Osteoblast (primary cell): ENCODE measurements around the gene NMT1. TPM values are rescaled to one million over a fixed set of nuclear protein-coding genes. Genes with fewer than 3 reads are reported as not detected.

Experiments used
- DNase-seq: peaks from one replicate; pipeline ENCODE4 v3.0.0; 2011; ENCODE audit warnings: low spot score, mixed read lengths; ENCODE audit not compliant: insufficient read length; ENCODE audit errors: missing footprints
- H2AFZ ChIP-seq: 2 replicates; pipeline ENCODE4 v1.6.0; 2011; ENCODE audit warnings: mild to moderate bottlenecking, low read length
- H3K27ac ChIP-seq: 2 replicates; pipeline ENCODE4 v1.5.1; 2011; ENCODE audit warnings: mild to moderate bottlenecking, low read depth, low read length, moderate library complexity
- H3K27me3 ChIP-seq: 2 replicates; pipeline ENCODE4 v1.6.0; 2012; ENCODE audit warnings: mild to moderate bottlenecking, control low read depth, inconsistent platforms, low read length, moderate library complexity; ENCODE audit not compliant: insufficient read depth
- H3K36me3 ChIP-seq: 2 replicates; pipeline ENCODE4 v1.5.1; 2011; ENCODE audit warnings: mild to moderate bottlenecking, low read length, control low read depth, moderate library complexity; ENCODE audit not compliant: insufficient read depth
- H3K4me1 ChIP-seq: 2 replicates; pipeline ENCODE4 v1.5.1; 2011; ENCODE audit warnings: mild to moderate bottlenecking, low read length, control low read depth, moderate library complexity; ENCODE audit not compliant: insufficient read depth
- H3K4me2 ChIP-seq: 2 replicates; pipeline ENCODE4 v1.6.0; 2011; ENCODE audit warnings: mild to moderate bottlenecking, low read length; ENCODE audit not compliant: insufficient read depth
- H3K4me3 ChIP-seq: fragments of 200-600 bp; sonication (generic); 3 replicates; pipeline ENCODE4 v1.5.1; 2012; ENCODE audit warnings: mild to moderate bottlenecking, low read length, inconsistent platforms; ENCODE audit not compliant: insufficient read depth
- H3K79me2 ChIP-seq: 2 replicates; pipeline ENCODE4 v1.6.0; 2012; ENCODE audit warnings: mild to moderate bottlenecking, low read length, control low read depth, inconsistent platforms; ENCODE audit not compliant: insufficient read depth
- H3K9me3 ChIP-seq: 2 replicates; pipeline ENCODE4 v1.5.1; 2011; ENCODE audit warnings: low read depth, low read length, control low read depth
- H4K20me1 ChIP-seq: 2 replicates; pipeline ENCODE4 v1.6.0; 2012; ENCODE audit warnings: mild to moderate bottlenecking, low read length, control low read depth; ENCODE audit not compliant: insufficient read depth
- CTCF ChIP-seq: IDR thresholded peaks from 2 replicates; pipeline ENCODE4 v1.5.1; 2011; ENCODE audit warnings: mild to moderate bottlenecking, low read depth, low read length, moderate library complexity; ENCODE audit errors: extremely low read depth
- total RNA-seq: library from RNA; depleted of rRNA; stranded (reverse); fragments of >200 nt; gene quantifications from 2 replicates; pipeline ENCODE4 v1.2.3, GENCODE V29; 2012

The NMT1 gene
- total RNA-seq, 1 donor: 51.8 TPM

GRCh38 chr17:45067637-45068036 is 6.5 kb downstream of the NMT1 start:
- H4K20me1 ChIP-seq: peaks cover 18% of the 10 kb centered on the region
- H3K36me3 ChIP-seq: peaks cover 30% of the 10 kb centered on the region

DNA sequence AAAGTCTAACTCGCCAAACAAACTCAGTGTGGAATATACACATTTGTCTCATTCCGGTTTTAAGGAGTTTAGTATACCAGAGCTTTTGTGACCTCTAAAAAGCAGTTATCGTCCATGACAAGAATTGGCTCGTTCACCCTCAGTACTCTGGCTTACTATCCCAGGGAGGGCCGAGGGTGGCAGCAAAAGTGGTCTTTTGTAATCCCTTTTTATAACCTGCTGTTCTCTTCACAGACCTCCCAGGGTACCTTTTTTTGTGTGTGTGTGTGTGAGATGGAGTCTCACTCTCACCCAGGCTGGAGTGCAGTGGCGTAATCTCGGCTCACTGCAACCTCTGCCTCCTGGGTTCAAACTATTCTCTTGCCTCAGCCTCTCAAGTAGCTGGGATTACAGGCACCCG is 8.9 kb downstream of the NMT1 start:
- TF ChIP-seq CTCF: no peak
- Histone ChIP-seq H3K4me1 (peaks cover 11% of the 10 kb centered on the region), H2AFZ (no peak overlapping the region), H3K27me3 (no peaks in the 10 kb centered on the region), H4K20me1 (peaks cover 25% of the 10 kb centered on the region), H3K27ac (no peak overlapping the region), H3K4me3 (no peak overlapping the region), H3K79me2 (peaks cover 89% of the 10 kb centered on the region), H3K4me2 (no peak overlapping the region), H3K9me3 (no peaks in the 10 kb centered on the region), H3K36me3 (peaks cover 38% of the 10 kb centered on the region)
- no peak for DNase-seq

More at GRCh38 chr17:45067637-45068036, 6.5 kb downstream of the NMT1 start:
- TF ChIP-seq CTCF: no peak
- no peak overlapping the region for H2AFZ ChIP-seq
- no peaks in the 10 kb centered on the region for H3K27me3 ChIP-seq
- peaks cover 90% of the 10 kb centered on the region for H3K79me2 ChIP-seq
- H3K4me1 ChIP-seq: peaks cover 6% of the 10 kb centered on the region
- no peak overlapping the region for H3K4me2 ChIP-seq
- no peak overlapping the region for H3K4me3 ChIP-seq
- no peaks in the 10 kb centered on the region for H3K9me3 ChIP-seq
- DNase-seq: no peak
- H3K27ac ChIP-seq: no peak overlapping the region

GRCh38 chr17:45070809-45071208 is 9.7 kb downstream of the NMT1 start:
- H3K4me3 ChIP-seq: no peak overlapping the region
- peaks cover 87% of the 10 kb centered on the region for H3K79me2 ChIP-seq
- TF ChIP-seq CTCF: no peak
- no peak for DNase-seq
- peaks cover 26% of the 10 kb centered on the region for H4K20me1 ChIP-seq
- no peak overlapping the region for H3K27ac ChIP-seq
- H3K27me3 ChIP-seq: no peaks in the 10 kb centered on the region
- no peaks in the 10 kb centered on the region for H3K9me3 ChIP-seq
- H3K36me3 ChIP-seq: peaks cover 37% of the 10 kb centered on the region
- peaks cover 11% of the 10 kb centered on the region for H3K4me1 ChIP-seq
- H3K4me2 ChIP-seq: no peak overlapping the region
- H2AFZ ChIP-seq: no peak overlapping the region

DNA sequence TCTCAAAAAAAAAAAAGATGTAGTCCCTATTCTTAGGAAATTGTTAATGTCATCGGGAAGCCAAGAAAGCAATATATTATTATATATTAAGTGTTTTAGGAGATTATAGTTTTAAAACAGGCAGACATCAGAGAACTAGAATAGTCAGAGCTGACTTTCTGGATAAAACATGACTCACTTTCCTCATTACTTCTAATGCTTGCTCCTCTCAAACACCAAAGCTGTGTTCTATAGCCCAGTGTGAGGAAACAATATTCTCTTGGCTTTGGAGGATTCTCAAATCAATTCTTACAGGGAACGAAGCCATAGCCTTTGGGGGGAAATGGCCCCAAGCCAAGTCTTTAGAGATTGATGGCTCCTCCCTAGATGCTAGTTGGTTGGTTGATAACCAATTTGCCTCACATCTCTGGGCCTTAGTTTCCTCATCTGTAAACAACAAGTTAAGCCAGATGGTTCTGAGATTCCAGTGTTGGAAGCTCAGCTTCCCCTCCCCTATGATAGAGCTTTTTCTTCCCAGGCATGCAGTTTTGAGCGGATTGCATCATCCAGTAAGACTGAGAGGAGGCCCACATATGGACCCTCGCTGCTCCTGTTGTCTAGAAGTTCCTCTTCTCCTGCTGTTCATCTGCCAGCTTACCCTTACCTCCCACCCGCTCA is 12.4 kb downstream of the NMT1 start:
- no peaks in the 10 kb centered on the region for H3K27me3 ChIP-seq
- H4K20me1 ChIP-seq: peaks cover 40% of the 10 kb centered on the region
- H3K36me3 ChIP-seq: peaks cover 35% of the 10 kb centered on the region
- no peak overlapping the region for H2AFZ ChIP-seq
- H3K79me2 ChIP-seq: peaks cover 88% of the 10 kb centered on the region
- H3K27ac ChIP-seq: peak overlapping the region; percentile 39
- H3K4me2 ChIP-seq: no peak overlapping the region
- no peaks in the 10 kb centered on the region for H3K9me3 ChIP-seq
- no peak for TF ChIP-seq CTCF
- no peak overlapping the region for H3K4me3 ChIP-seq
- H3K4me1 ChIP-seq: peaks cover 19% of the 10 kb centered on the region
- peak; percentile 70 for DNase-seq
